CD4-positive, alpha-beta T cell (primary cell): Measurements from ENCODE around the gene SNX15. TPM values are rescaled to one million over a fixed set of nuclear protein-coding genes. Genes with fewer than 3 reads are reported as not detected.

Experiments used
- ATAC-seq: fragments of 200-7000 bp; cut with Tn5 transposase; one replicate; pipeline ENCODE4 v1.10.0; 2022; ENCODE audit warnings: mild to moderate bottlenecking; ENCODE audit not compliant: poor library complexity
- CTCF ChIA-PET: fragments of 350-600 bp; sonication (Branson Sonifier 250); formaldehyde crosslinking; loops from one replicate; lab custom pipeline; 2021; ENCODE audit warnings: antibody characterized with exemption, inconsistent platforms; lab: Charles Lee
- POLR2A ChIA-PET: fragments of 350-600 bp; sonication (Branson Sonifier 250); formaldehyde crosslinking; loops from one replicate; lab custom pipeline; 2021; ENCODE audit warnings: antibody characterized with exemption, inconsistent platforms; lab: Charles Lee
- DNase-seq, 14 experiments: peaks; one replicate each; pipeline ENCODE4 v3.0.0-alpha.2; 2013 to 2020; ENCODE audit warnings: mixed read lengths in 2 of 14
- H3K27ac ChIP-seq, 2 donors: one replicate each; pipeline versions ENCODE4 v1.5.1 to v1.7.0; 2013; ENCODE audit warnings: low read length in 2 of 2, low read depth in 1 of 2, mild to moderate bottlenecking in 1 of 2
- H3K27me3 ChIP-seq, 2 experiments: 1 replicate in 1 of 2; 2 replicates in 1 of 2; pipeline versions ENCODE4 v1.6.1 to v1.7.0; 2013; ENCODE audit warnings: low read length in 2 of 2, control low read depth in 1 of 2, mild to moderate bottlenecking in 1 of 2, moderate library complexity in 1 of 2; ENCODE audit not compliant: insufficient read depth in 2 of 2, control insufficient read depth in 1 of 2
- H3K36me3 ChIP-seq: one replicate; pipeline ENCODE4 v1.6.1; 2013; ENCODE audit warnings: low read length, control low read depth; ENCODE audit not compliant: insufficient read depth
- H3K4me1 ChIP-seq: one replicate; pipeline ENCODE4 v1.6.1; 2013; ENCODE audit warnings: low read length, control low read depth; ENCODE audit not compliant: insufficient read depth
- H3K4me3 ChIP-seq: one replicate; pipeline ENCODE4 v1.5.1; 2013; ENCODE audit warnings: mild to moderate bottlenecking, low read length, moderate library complexity
- H3K9me3 ChIP-seq, 2 experiments: 1 replicate in 1 of 2; 2 replicates in 1 of 2; pipeline versions ENCODE4 v1.6.1 to v1.7.0; 2013; ENCODE audit warnings: low read length in 2 of 2, mild to moderate bottlenecking in 2 of 2, control low read depth in 1 of 2, moderate library complexity in 1 of 2; ENCODE audit not compliant: control insufficient read depth in 1 of 2, insufficient read depth in 1 of 2
- H3K27ac Mint-ChIP-seq: one replicate; pipeline ENCODE4 v1.8.0; 2020; ENCODE audit warnings: mixed read lengths
- H3K27me3 Mint-ChIP-seq: one replicate; pipeline ENCODE4 v1.8.0; 2021; ENCODE audit warnings: mixed read lengths
- H3K36me3 Mint-ChIP-seq: one replicate; pipeline ENCODE4 v1.8.0; 2021; ENCODE audit warnings: low read depth, mixed read lengths
- H3K4me1 Mint-ChIP-seq: one replicate; pipeline ENCODE4 v1.8.0; 2021; ENCODE audit warnings: low read depth, mixed read lengths
- H3K4me3 Mint-ChIP-seq: one replicate; pipeline ENCODE4 v1.8.0; 2020; ENCODE audit warnings: mild to moderate bottlenecking, mixed read lengths
- H3K9me3 Mint-ChIP-seq: one replicate; pipeline ENCODE4 v1.8.0; 2020; ENCODE audit warnings: mixed read lengths
- intact Hi-C, 2 experiments: fragments of 100-400 bp; cut with DNase I in 1 of 2; cut with micrococcal nuclease in 1 of 2; formaldehyde crosslinking; loops; one replicate each; pipeline versions ENCODE4 v1.15.1 to v1.9.0; 2023 to 2025; cut with DNase I, micrococcal nuclease
- total RNA-seq, 174 experiments: library from RNA in 2 of 174; stranded (reverse) in 2 of 174; gene quantifications; one replicate each; pipeline ENCODE4 v1.2.3 and lab custom pipeline; 2021 to 2026
- TF ChIP-seq, protein P1 (sequence below): fragments of 200-600 bp; IDR thresholded peaks from one replicate; pipeline ENCODE4 v1.8.0; 2022; ENCODE audit warnings: antibody characterized with exemption, mild to moderate bottlenecking

SNX15 gene
- total RNA-seq, 2 experiments from 2014 or later: 13.9 to 14.7 TPM

DNA sequence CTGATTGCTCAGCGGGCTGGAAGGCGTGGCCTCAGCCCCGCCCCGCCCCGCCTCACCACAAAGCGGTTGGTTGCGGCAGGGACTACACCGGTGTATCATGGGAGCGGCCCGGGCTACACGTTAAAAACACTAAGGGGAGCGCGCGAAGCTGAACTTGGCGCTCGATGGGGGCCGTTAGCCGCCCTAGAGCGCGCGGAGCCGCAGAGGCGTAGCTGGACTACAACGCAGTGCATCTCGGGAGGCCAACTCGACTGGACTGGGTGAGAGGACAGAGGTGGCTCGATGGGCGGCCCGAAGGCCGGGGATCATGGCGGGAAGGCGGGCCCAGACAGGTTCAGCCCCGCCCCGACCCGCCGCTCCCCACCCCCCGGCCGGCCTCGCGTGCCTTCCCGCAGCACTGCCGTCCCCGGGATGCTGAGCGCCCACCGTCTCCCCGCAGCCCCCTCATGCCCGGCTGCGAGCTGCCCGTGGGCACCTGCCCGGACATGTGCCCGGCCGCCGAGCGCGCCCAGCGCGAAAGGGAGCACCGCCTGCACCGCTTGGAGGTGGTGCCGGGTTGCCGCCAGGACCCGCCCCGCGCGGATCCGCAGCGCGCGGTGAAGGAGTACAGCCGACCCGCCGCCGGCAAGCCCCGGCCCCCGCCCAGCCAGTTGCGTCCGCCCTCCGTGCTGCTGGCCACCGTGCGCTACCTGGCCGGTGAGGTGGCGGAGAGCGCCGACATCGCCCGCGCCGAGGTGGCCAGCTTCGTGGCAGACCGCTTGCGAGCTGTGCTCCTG lies 13.8 kb downstream of the SNX15 start, which contains the start of gene SAC3D1:
TSS of gene SAC3D1 (plus strand) at position 364 of the 776 bp plus-strand sequence. CDS start at position 447, 83 bp downstream.
- Mint-ChIP-seq H3K27me3 (no peaks in the 10 kb centered on the region), H3K27ac (peak within 1 kb of the TSS; percentile 93), H3K36me3 (peaks cover 24% of the 10 kb centered on the region), H3K4me1 (peaks cover 20% of the 10 kb centered on the region), H3K9me3 (no peaks in the 10 kb centered on the region), H3K4me3 (peak within 1 kb of the TSS; percentile 98)
- TF ChIP-seq, protein P1, sequence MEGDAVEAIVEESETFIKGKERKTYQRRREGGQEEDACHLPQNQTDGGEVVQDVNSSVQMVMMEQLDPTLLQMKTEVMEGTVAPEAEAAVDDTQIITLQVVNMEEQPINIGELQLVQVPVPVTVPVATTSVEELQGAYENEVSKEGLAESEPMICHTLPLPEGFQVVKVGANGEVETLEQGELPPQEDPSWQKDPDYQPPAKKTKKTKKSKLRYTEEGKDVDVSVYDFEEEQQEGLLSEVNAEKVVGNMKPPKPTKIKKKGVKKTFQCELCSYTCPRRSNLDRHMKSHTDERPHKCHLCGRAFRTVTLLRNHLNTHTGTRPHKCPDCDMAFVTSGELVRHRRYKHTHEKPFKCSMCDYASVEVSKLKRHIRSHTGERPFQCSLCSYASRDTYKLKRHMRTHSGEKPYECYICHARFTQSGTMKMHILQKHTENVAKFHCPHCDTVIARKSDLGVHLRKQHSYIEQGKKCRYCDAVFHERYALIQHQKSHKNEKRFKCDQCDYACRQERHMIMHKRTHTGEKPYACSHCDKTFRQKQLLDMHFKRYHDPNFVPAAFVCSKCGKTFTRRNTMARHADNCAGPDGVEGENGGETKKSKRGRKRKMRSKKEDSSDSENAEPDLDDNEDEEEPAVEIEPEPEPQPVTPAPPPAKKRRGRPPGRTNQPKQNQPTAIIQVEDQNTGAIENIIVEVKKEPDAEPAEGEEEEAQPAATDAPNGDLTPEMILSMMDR: no peak
- ATAC-seq (peak; percentile 87), DNase-seq (peak; percentile 70 to 95 (median 80))
- intact Hi-C loops: loop anchor here (1.0 to 2.0 kb wide), 3 partner anchors 14 to 44 kb away; partner anchors contain the start of genes SNX15 (in 2 of the 2), ARL2 (in 1 of the 2), CDCA5 (in 1 of the 2) and ZFPL1 (in 1 of the 2)
- Histone ChIP-seq H3K36me3 (peaks cover 16% of the 10 kb centered on the region), H3K4me3 (peak within 1 kb of the TSS; percentile 82), H3K4me1 (peaks cover 32% of the 10 kb centered on the region), H3K27me3 (no peaks in the 10 kb centered on the region), H3K9me3 (no peaks in the 10 kb centered on the region), H3K27ac (peak within 1 kb of the TSS; percentile 56 to 84)
- CTCF ChIA-PET: interaction anchor here (0.8 to 2.6 kb wide), 5 partner anchors 12 to 76 kb away, joined by 3 to 20 read pairs (median 4); partner anchors contain the start of genes ARL2, SNX15, TM7SF2 and ZNHIT2
- POLR2A ChIA-PET: interaction anchor here (0.6 to 2.3 kb wide), 15 partner anchors 9 to 262 kb away, joined by 3 to 18 read pairs (median 6); partner anchors contain the start of genes ARL2, ATG2A, CDCA5 and FAU

DNA sequence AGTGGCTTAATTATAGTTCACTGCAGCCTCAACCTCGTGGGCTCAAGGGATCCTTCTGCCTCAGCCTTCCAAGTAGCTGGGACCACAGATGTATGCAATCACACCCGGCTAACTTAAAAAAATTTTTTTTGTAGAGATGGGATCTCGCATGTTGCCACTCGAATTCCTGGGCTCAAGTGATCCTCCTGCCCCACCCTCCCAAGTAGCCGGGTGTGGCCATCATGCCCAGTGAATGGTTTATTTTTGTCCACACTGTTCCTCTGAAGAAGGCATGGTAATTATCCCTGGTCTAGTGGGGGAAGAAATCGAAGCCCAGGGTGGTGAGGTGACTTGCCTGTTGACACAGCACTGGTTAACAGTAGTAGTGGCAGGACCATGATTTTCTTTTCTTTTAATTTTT lies 15.7 kb downstream of the SNX15 start:
- CTCF ChIA-PET: no interaction called here
- Mint-ChIP-seq H3K27ac (no peak overlapping the region), H3K27me3 (no peaks in the 10 kb centered on the region), H3K9me3 (no peaks in the 10 kb centered on the region), H3K36me3 (peaks cover 24% of the 10 kb centered on the region), H3K4me1 (peaks cover 36% of the 10 kb centered on the region), H3K4me3 (peak overlapping the region; percentile 89)
- Histone ChIP-seq H3K4me3 (no peak overlapping the region), H3K9me3 (no peaks in the 10 kb centered on the region), H3K27me3 (no peaks in the 10 kb centered on the region), H3K27ac (no peak overlapping the region), H3K4me1 (peaks cover 43% of the 10 kb centered on the region), H3K36me3 (peaks cover 15% of the 10 kb centered on the region)
- intact Hi-C loops: no loop called here
- POLR2A ChIA-PET: interaction anchor here (1.1 to 1.4 kb wide), 2 partner anchors 15 to 79 kb away, joined by 3 read pairs; partner anchors contain the start of genes FAU and MRPL49
- no peak for ATAC-seq
- TF ChIP-seq, protein P1: no peak
- no peak for DNase-seq

DNA sequence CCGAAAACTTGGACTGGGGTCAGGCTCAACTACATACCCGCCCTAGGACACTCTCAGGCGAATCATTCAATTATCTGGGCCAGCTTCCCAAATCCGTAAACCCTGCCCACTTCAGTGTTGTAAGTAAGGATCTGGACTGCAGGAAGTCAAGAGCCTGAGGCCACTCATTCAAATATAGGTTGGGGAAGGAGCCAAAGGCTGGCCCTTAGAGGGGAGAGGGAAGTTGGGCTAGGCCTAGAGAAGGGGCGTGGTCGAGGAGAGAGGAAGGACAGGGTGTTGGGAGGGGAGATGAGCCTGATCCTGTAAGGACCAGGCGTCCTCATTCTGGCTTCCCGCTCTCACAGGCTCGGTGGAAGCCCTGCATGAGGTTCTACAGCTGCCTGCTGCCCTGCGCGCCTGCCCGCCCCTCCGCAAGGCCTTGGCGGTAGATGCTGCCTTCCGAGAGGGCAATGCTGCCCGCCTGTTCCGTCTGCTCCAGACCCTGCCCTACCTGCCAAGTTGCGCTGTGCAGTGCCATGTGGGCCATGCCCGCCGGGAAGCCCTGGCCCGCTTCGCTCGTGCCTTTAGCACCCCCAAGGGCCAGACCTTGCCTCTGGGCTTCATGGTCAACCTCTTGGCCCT lies 16.8 kb downstream of the SNX15 start:
- no peak overlapping the region for H3K4me3 ChIP-seq
- H3K9me3 ChIP-seq: no peaks in the 10 kb centered on the region
- no peak for ATAC-seq
- no peak overlapping the region for H3K27ac ChIP-seq
- Mint-ChIP-seq H3K4me3 (peak overlapping the region; percentile 42), H3K27me3 (no peaks in the 10 kb centered on the region), H3K9me3 (no peaks in the 10 kb centered on the region), H3K27ac (no peak overlapping the region), H3K4me1 (peaks cover 39% of the 10 kb centered on the region), H3K36me3 (peaks cover 18% of the 10 kb centered on the region)
- H3K4me1 ChIP-seq: peaks cover 50% of the 10 kb centered on the region
- peak in 2 of 14 experiments; percentile 33 to 44 for DNase-seq
- POLR2A ChIA-PET: interaction anchor here (1.1 to 1.4 kb wide), 2 partner anchors 16 to 78 kb away, joined by 3 read pairs; partner anchors contain the start of genes FAU and MRPL49
- CTCF ChIA-PET: no interaction called here
- TF ChIP-seq, protein P1: no peak
- H3K36me3 ChIP-seq: peaks cover 11% of the 10 kb centered on the region
- intact Hi-C loops: no loop called here
- no peaks in the 10 kb centered on the region for H3K27me3 ChIP-seq
